ENCODE results near the gene ATP6V1C2.

Gene ATP6V1C2

GRCh38 chr2:10770956-10771750, 49.7 kb downstream of the ATP6V1C2 start:
- Histone ChIP-seq H3K4me3 (ENCODE audit: low read length) (no peak overlapping the region), H3K27ac (ENCODE audit: low read depth, low read length) (no peak overlapping the region)
- TF ChIP-seq CTCF (IDR thresholded peaks at IDR 0.05; ENCODE audit: low read depth, low read length, poor library complexity, severe bottlenecking) (no peak), EZH2phosphoT487 (IDR thresholded peaks at IDR 0.05; ENCODE audit: borderline replicate concordance, low read length) (no peak)

GRCh38 chr2:10771786-10772185, 50.4 kb downstream of the ATP6V1C2 start:
- Histone ChIP-seq H3K27ac (ENCODE audit: low read depth, low read length) (no peak overlapping the region), H3K36me3 (ENCODE audit: control insufficient read depth, low read length) (no peaks in the 10 kb centered on the region), H3K9me2 (replicated peaks; ENCODE audit: control insufficient read depth, low read length) (no peaks in the 10 kb centered on the region), H3K4me1 (ENCODE audit: control insufficient read depth, low read length) (no peaks in the 10 kb centered on the region), H3K27me3 (ENCODE audit: control insufficient read depth, low read length) (no peaks in the 10 kb centered on the region), H3F3A (ENCODE audit: control insufficient read depth, insufficient read depth) (no peaks in the 10 kb centered on the region), H3K79me2 (ENCODE audit: control insufficient read depth, low read length) (no peaks in the 10 kb centered on the region), H3K4me3 (ENCODE audit: low read length) (no peak overlapping the region), H3K9me3 (ENCODE audit: control insufficient read depth, insufficient read depth, low read length) (no peaks in the 10 kb centered on the region), H4K20me1 (ENCODE audit: control insufficient read depth, insufficient read depth, low read depth, low read length) (no peaks in the 10 kb centered on the region), H3K4me2 (ENCODE audit: low read length) (no peak overlapping the region)
- TF ChIP-seq EZH2phosphoT487 (IDR thresholded peaks at IDR 0.05; ENCODE audit: borderline replicate concordance, low read length), result no peak
- no peak for TF ChIP-seq CTCF (IDR thresholded peaks at IDR 0.05; ENCODE audit: low read depth, low read length, poor library complexity, severe bottlenecking)

More at GRCh38 chr2:10770956-10771750, 49.7 kb downstream of the ATP6V1C2 start:
- Histone ChIP-seq H4K20me1 (ENCODE audit: control insufficient read depth, insufficient read depth, low read depth, low read length) (no peaks in the 10 kb centered on the region), H3K27me3 (ENCODE audit: control insufficient read depth, low read length) (no peaks in the 10 kb centered on the region), H3K9me2 (replicated peaks; ENCODE audit: control insufficient read depth, low read length) (no peaks in the 10 kb centered on the region), H3K9me3 (ENCODE audit: control insufficient read depth, insufficient read depth, low read length) (no peaks in the 10 kb centered on the region), H3K79me2 (ENCODE audit: control insufficient read depth, low read length) (no peaks in the 10 kb centered on the region), H3K36me3 (ENCODE audit: control insufficient read depth, low read length) (no peaks in the 10 kb centered on the region), H3K4me2 (ENCODE audit: low read length) (no peak overlapping the region), H3K4me1 (ENCODE audit: control insufficient read depth, low read length) (no peaks in the 10 kb centered on the region), H3F3A (ENCODE audit: control insufficient read depth, insufficient read depth) (no peaks in the 10 kb centered on the region)

GRCh38 chr2:10772201-10772867, 50.9 kb downstream of the ATP6V1C2 start:
- H3K4me2 ChIP-seq (ENCODE audit: low read length), result no peak overlapping the region
- H3K27ac ChIP-seq (ENCODE audit: low read depth, low read length), result no peak overlapping the region
- no peaks in the 10 kb centered on the region for H3K9me2 ChIP-seq (replicated peaks; ENCODE audit: control insufficient read depth, low read length)
- no peaks in the 10 kb centered on the region for H3K9me3 ChIP-seq (ENCODE audit: control insufficient read depth, insufficient read depth, low read length)
- no peak for TF ChIP-seq CTCF (IDR thresholded peaks at IDR 0.05; ENCODE audit: low read depth, low read length, poor library complexity, severe bottlenecking)
- no peaks in the 10 kb centered on the region for H3K4me1 ChIP-seq (ENCODE audit: control insufficient read depth, low read length)
- no peak overlapping the region for H3K4me3 ChIP-seq (ENCODE audit: low read length)
- H3F3A ChIP-seq (ENCODE audit: control insufficient read depth, insufficient read depth), result no peaks in the 10 kb centered on the region
- H3K27me3 ChIP-seq (ENCODE audit: control insufficient read depth, low read length), result no peaks in the 10 kb centered on the region
- H4K20me1 ChIP-seq (ENCODE audit: control insufficient read depth, insufficient read depth, low read depth, low read length), result no peaks in the 10 kb centered on the region; the same call in 1 of the 2 replicates
- no peaks in the 10 kb centered on the region for H3K79me2 ChIP-seq (ENCODE audit: control insufficient read depth, low read length)
- no peaks in the 10 kb centered on the region for H3K36me3 ChIP-seq (ENCODE audit: control insufficient read depth, low read length)

All from DOHH2 (cell line).